T-helper 1 cell (primary cell): ENCODE data around the gene HOXA6.

Experiments used
- DNase-seq, 5 donors: peaks; one replicate each; pipeline ENCODE4 v3.0.0-alpha.2; 2012 to 2020

HOXA6 gene

GRCh38 chr7:27161214-27161720, 13.7 kb upstream of the HOXA6 start:
- DNase-seq = no peak

- peak; percentile 68 to 83 (median 76) for DNase-seq
These were observed 13.1 kb upstream of the HOXA6 start for GRCh38 chr7:27160546-27161213.

- DNase-seq = no peak
These were observed 12.6 kb upstream of the HOXA6 start for GRCh38 chr7:27160145-27160545.

GRCh38 chr7:27159266-27160144, 11.9 kb upstream of the HOXA6 start:
- DNase-seq = no peak

- DNase-seq = no peak
These were observed 11.1 kb upstream of the HOXA6 start for GRCh38 chr7:27158436-27159265.

- no peak for DNase-seq
These were observed 10.3 kb upstream of the HOXA6 start for GRCh38 chr7:27157702-27158431.

- no peak for DNase-seq
These were observed 9.5 kb upstream of the HOXA6 start for GRCh38 chr7:27156916-27157701.

GRCh38 chr7:27156508-27156898, 8.9 kb upstream of the HOXA6 start, which contains the start of gene HOXA7:
Gene HOXA7, minus strand, starts transcription at chr7:27156675. Its CDS starts 130 bp downstream, at chr7:27156545.
- DNase-seq = no peak

- DNase-seq = no peak
These were observed 8.4 kb upstream of the HOXA6 start for GRCh38 chr7:27155816-27156507.

- DNase-seq = no peak
These were observed 7.6 kb upstream of the HOXA6 start for GRCh38 chr7:27154901-27155815.

GRCh38 chr7:27154369-27154768, 6.8 kb upstream of the HOXA6 start:
- DNase-seq = no peak

GRCh38 chr7:27153526-27153925, 6.0 kb upstream of the HOXA6 start:
- DNase-seq = no peak

GRCh38 chr7:27152816-27153442, 5.4 kb upstream of the HOXA6 start:
- no peak for DNase-seq

GRCh38 chr7:27151931-27152815, 4.6 kb upstream of the HOXA6 start, which contains the start of gene HOXA3:
Gene HOXA3, minus strand, starts transcription at chr7:27152583. Its CDS starts 41,943 bp downstream, at chr7:27110640.
- no peak for DNase-seq

- no peak for DNase-seq
These were observed 3.9 kb upstream of the HOXA6 start for GRCh38 chr7:27151341-27151930.

- DNase-seq = peak; percentile 37 to 68 (median 55)
These were observed 3.2 kb upstream of the HOXA6 start for GRCh38 chr7:27150568-27151340.
